Measurements from ENCODE around the gene MYL7. TPM values are rescaled to one million over a fixed set of nuclear protein-coding genes. Genes with fewer than 3 reads are reported as not detected.

Gene MYL7
- polyA plus RNA-seq, 1 of the 3 experiments (the other 2 are of a cell fraction): not detected

GRCh38 chr7:44184206-44184872 is 43.2 kb upstream of the MYL7 start (continued):
- TF ChIP-seq USF2 (IDR thresholded peaks at IDR 0.05; ENCODE audit: borderline replicate concordance, low read depth, low read length): no peak
- peak; percentile 82 for TF ChIP-seq TCF12 (IDR thresholded peaks at IDR 0.05)
- no peak for TF ChIP-seq RCOR1 (IDR thresholded peaks at IDR 0.05; ENCODE audit: low read length)
- no peak for TF ChIP-seq CHD2 (IDR thresholded peaks at IDR 0.05; ENCODE audit: low read length, partially characterized antibody)
- TF ChIP-seq, protein P1, sequence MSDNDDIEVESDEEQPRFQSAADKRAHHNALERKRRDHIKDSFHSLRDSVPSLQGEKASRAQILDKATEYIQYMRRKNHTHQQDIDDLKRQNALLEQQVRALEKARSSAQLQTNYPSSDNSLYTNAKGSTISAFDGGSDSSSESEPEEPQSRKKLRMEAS (IDR thresholded peaks at IDR 0.05; ENCODE audit: low read depth): peak; percentile 70
- TF ChIP-seq SIN3A (IDR thresholded peaks at IDR 0.05; ENCODE audit: borderline replicate concordance, low read depth, low read length): peak; percentile 51; the same call in 1 of the 2 replicates
- no peak for TF ChIP-seq GABPA (IDR thresholded peaks at IDR 0.05; ENCODE audit: low read depth)
- no peak for TF ChIP-seq FOXM1 (IDR thresholded peaks at IDR 0.05; ENCODE audit: low read depth)
- no peak for TF ChIP-seq TAF1 (IDR thresholded peaks at IDR 0.05; ENCODE audit: borderline replicate concordance, low read depth, low read length)
- TF ChIP-seq CTCF (IDR thresholded peaks at IDR 0.05): no peak
- TF ChIP-seq NRF1 (IDR thresholded peaks at IDR 0.05; ENCODE audit: low read depth, low read length): no peak
- no peak for TF ChIP-seq FOXJ3 (CRISPR knock-in tag; IDR thresholded peaks at IDR 0.05)
- TF ChIP-seq EP300 (IDR thresholded peaks at IDR 0.05; ENCODE audit: borderline replicate concordance in 1 of 2, low read depth in 1 of 2, low read length in 1 of 2): peak in 1 of 2 experiments; percentile 57; a peak in 1 of 4 replicates

DNA sequence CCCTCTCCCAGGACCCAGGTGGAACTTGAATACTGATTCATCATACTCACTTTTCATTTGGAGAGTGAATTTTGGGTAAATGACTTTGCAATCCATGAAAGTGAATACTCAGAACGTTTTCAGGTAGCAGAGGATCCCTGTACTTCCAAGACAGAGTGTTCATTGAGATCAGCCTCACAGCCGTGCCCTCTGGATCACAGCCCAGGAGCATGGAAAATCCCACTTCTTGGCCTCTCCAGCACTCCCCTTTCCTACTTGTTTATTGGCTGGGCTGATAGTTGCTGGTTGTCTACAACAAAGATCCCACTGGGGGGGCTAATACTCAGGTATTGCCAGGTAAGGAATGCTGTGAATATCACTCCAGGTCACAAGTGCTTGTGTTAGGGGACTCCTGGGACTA is 42.3 kb upstream of the MYL7 start:
- Histone ChIP-seq H3K9ac (no peak overlapping the region), H3F3A (replicated peaks; ENCODE audit: insufficient read depth) (peaks cover 4% of the 10 kb centered on the region), H3K27me3 (ENCODE audit: insufficient read depth) (no peaks in the 10 kb centered on the region), H3K4me2 (no peak overlapping the region), H3K9me2 (no peaks in the 10 kb centered on the region), H3K36me3 (replicated peaks in 1 of 2; ENCODE audit: control insufficient read depth in 1 of 2, insufficient read depth in 2 of 2, low read length in 1 of 2) (no peaks in the 10 kb centered on the region), H3K9me3 (no peaks in the 10 kb centered on the region), H3K27ac (ENCODE audit: low read depth in 2 of 2, low read length in 1 of 2) (no peak overlapping the region), H4K20me1 (ENCODE audit: insufficient read depth) (no peaks in the 10 kb centered on the region), H3K4me1 (ENCODE audit: control insufficient read depth in 1 of 2, insufficient read depth in 2 of 2, low read depth in 1 of 2, low read length in 1 of 2) (peaks cover 0 to 11% of the 10 kb centered on the region in 2 experiments; a peak in 2 of 4 replicates), H3K4me3 (ENCODE audit: low read depth in 2 of 2, low read length in 1 of 2) (no peak overlapping the region), H2AFZ (ENCODE audit: low read depth) (no peak overlapping the region), H3K79me2 (ENCODE audit: insufficient read depth) (no peaks in the 10 kb centered on the region)
- 23% methylated on average over 2 of the region's 2 CpGs for WGBS (ENCODE audit: low lambda C conversion rate)
- ChIA-PET CTCF (interaction anchor here (0.8 to 1.4 kb wide), 3 partner anchors 13 to 111 kb away, joined by 3 to 11 read pairs (median 5); no protein-coding TSS in a partner anchor), POLR2A (no interaction called here)
- DNase-seq: no peak
- TF ChIP-seq POLR2AphosphoS5 (IDR thresholded peaks at IDR 0.05; ENCODE audit: low read depth, low read length) (no peak), SMC3 (IDR thresholded peaks at IDR 0.05; ENCODE audit: low read depth, low read length) (no peak), TAF1 (IDR thresholded peaks at IDR 0.05; ENCODE audit: borderline replicate concordance, low read depth, low read length) (no peak), NRF1 (IDR thresholded peaks at IDR 0.05; ENCODE audit: low read depth, low read length) (no peak), RCOR1 (IDR thresholded peaks at IDR 0.05; ENCODE audit: low read length) (no peak), RXRA (IDR thresholded peaks at IDR 0.05; ENCODE audit: borderline replicate concordance, low read depth) (no peak), TCF12 (IDR thresholded peaks at IDR 0.05) (no peak), ZBTB33 (IDR thresholded peaks at IDR 0.05; ENCODE audit: borderline replicate concordance, low read depth) (no peak), GATA2 (CRISPR knock-in tag; IDR thresholded peaks at IDR 0.05) (no peak), YY1 (IDR thresholded peaks at IDR 0.05; ENCODE audit: low read depth) (no peak), REST (IDR thresholded peaks at IDR 0.05; ENCODE audit: low read depth, low read length) (no peak), RFX5 (IDR thresholded peaks at IDR 0.05; ENCODE audit: low read length) (no peak), EP300 (IDR thresholded peaks at IDR 0.05; ENCODE audit: borderline replicate concordance in 1 of 2, low read depth in 1 of 2, low read length in 1 of 2) (no peak), EZH2phosphoT487 (IDR thresholded peaks at IDR 0.05; ENCODE audit: borderline replicate concordance, low read depth) (no peak)
